GM21528 (cell line): ENCODE results near the gene GABRG3.
"Not testable (repeated sequence)": the region's sequence is repeated elsewhere in the genome, so short reads cannot be mapped to it uniquely, and the experiment has no call there.

Experiments used
- ATAC-seq: cut with Tn5 transposase; IDR thresholded peaks from one replicate; pipeline ENCODE4 v1.9.1; 2021; ENCODE audit warnings: mild to moderate bottlenecking, moderate library complexity; ENCODE audit not compliant: unreplicated experiment, low FRiP score

The GABRG3 gene

GRCh38 chr15:27166917-27167316 is 195.9 kb downstream of the GABRG3 start:
- ATAC-seq = no peak

GRCh38 chr15:27167738-27168137 is 196.8 kb downstream of the GABRG3 start:
- ATAC-seq = no peak

GRCh38 chr15:27170851-27171250 is 199.9 kb downstream of the GABRG3 start:
- ATAC-seq = no peak

GRCh38 chr15:27172821-27173220 is 201.8 kb downstream of the GABRG3 start:
- no peak for ATAC-seq

GRCh38 chr15:27175472-27176153 is 204.6 kb downstream of the GABRG3 start:
- no peak for ATAC-seq

- no peak for ATAC-seq
Measured at GRCh38 chr15:27176785-27177406, 205.9 kb downstream of the GABRG3 start.

- no peak for ATAC-seq
Measured at GRCh38 chr15:27179789-27180188, 208.8 kb downstream of the GABRG3 start.

GRCh38 chr15:27182561-27183110 is 211.7 kb downstream of the GABRG3 start:
- ATAC-seq = no peak

- no peak for ATAC-seq
Measured at GRCh38 chr15:27183201-27183600, 212.2 kb downstream of the GABRG3 start.

GRCh38 chr15:27191515-27191914 is 220.5 kb downstream of the GABRG3 start:
- ATAC-seq = not testable (repeated sequence)

- no peak for ATAC-seq
Measured at GRCh38 chr15:27196691-27197090, 225.7 kb downstream of the GABRG3 start.

- no peak for ATAC-seq
Measured at GRCh38 chr15:27201425-27201824, 230.4 kb downstream of the GABRG3 start.

GRCh38 chr15:27210176-27210575 is 239.2 kb downstream of the GABRG3 start:
- ATAC-seq = no peak

- no peak for ATAC-seq
Measured at GRCh38 chr15:27214032-27214431, 243.1 kb downstream of the GABRG3 start.

- no peak for ATAC-seq
Measured at GRCh38 chr15:27214961-27215360, 244.0 kb downstream of the GABRG3 start.

GRCh38 chr15:27218426-27218825 is 247.4 kb downstream of the GABRG3 start:
- ATAC-seq = no peak

GRCh38 chr15:27219636-27220035 is 248.7 kb downstream of the GABRG3 start:
- ATAC-seq = no peak

GRCh38 chr15:27220199-27220598 is 249.2 kb downstream of the GABRG3 start:
- ATAC-seq = no peak

- ATAC-seq = no peak
Measured at GRCh38 chr15:27222479-27222878, 251.5 kb downstream of the GABRG3 start.

GRCh38 chr15:27223179-27223578 is 252.2 kb downstream of the GABRG3 start:
- ATAC-seq = no peak

GRCh38 chr15:27231811-27232210 is 260.8 kb downstream of the GABRG3 start:
- no peak for ATAC-seq

GRCh38 chr15:27232876-27233275 is 261.9 kb downstream of the GABRG3 start:
- ATAC-seq = no peak
